HEK293 (cell line): ENCODE data around the gene PDGFA.

Experiments used
- CTCF ChIA-PET: fragments of 350-600 bp; formaldehyde crosslinking; extraction: SDS; loops from one replicate; lab custom pipeline; 2021; ENCODE audit warnings: antibody characterized with exemption; lab: Yijun Ruan, JAX
- POLR2A ChIA-PET: fragments of 300-600 bp; formaldehyde crosslinking; extraction: SDS; loops from one replicate; lab custom pipeline; 2020; ENCODE audit warnings: antibody characterized with exemption, inconsistent platforms; lab: Yijun Ruan, JAX
- H3K27ac ChIP-seq: fragments of 200-500 bp; sonication (Bioruptor generic); 2 replicates; pipeline ENCODE4 v1.5.1; 2014; ENCODE audit warnings: low read depth, low read length, control low read depth, inconsistent platforms; ENCODE audit errors: extremely low read depth
- H3K36me3 ChIP-seq, 2 experiments: fragments of 200-500 bp in 1 of 2; sonication (Bioruptor generic) in 1 of 2; 1 replicate in 1 of 2; 2 replicates in 1 of 2; pipeline ENCODE4 v1.5.1; 2014 to 2017; ENCODE audit warnings: inconsistent platforms in 2 of 2, low read length in 2 of 2; ENCODE audit not compliant: control insufficient read depth in 2 of 2, insufficient read depth in 1 of 2
- H3K4me1 ChIP-seq: fragments of 200-500 bp; sonication (Bioruptor generic); 2 replicates; pipeline ENCODE4 v1.5.1; 2014; ENCODE audit warnings: mild to moderate bottlenecking, low read length, inconsistent platforms; ENCODE audit not compliant: control insufficient read depth, insufficient read depth
- H3K4me3 ChIP-seq: 2 replicates; pipeline ENCODE4 v1.5.1; 2011; ENCODE audit warnings: low read depth, mild to moderate bottlenecking, control low read depth, low read length, moderate library complexity
- H3K9me3 ChIP-seq: fragments of 200-500 bp; sonication (Bioruptor generic); 2 replicates; pipeline ENCODE4 v1.5.1; 2014; ENCODE audit warnings: low read depth, low read length, inconsistent platforms; ENCODE audit not compliant: control insufficient read depth, insufficient read depth
- GLI2 ChIP-seq: fragments of 450-650 bp; formaldehyde crosslinking; IDR thresholded peaks from 2 replicates; pipeline ENCODE4; 2017; ENCODE audit warnings: missing biosample characterization, missing genetic modification characterization, low read depth, borderline replicate concordance
- KLF10 ChIP-seq: fragments of 450-650 bp; IDR thresholded peaks from 2 replicates; pipeline ENCODE4 v1.5.1; 2018; ENCODE audit warnings: missing biosample characterization, mild to moderate bottlenecking, missing genetic modification characterization
- KLF9 ChIP-seq: fragments of 450-650 bp; formaldehyde crosslinking; IDR thresholded peaks from 2 replicates; pipeline ENCODE4 v1.5.1; 2016; ENCODE audit warnings: missing biosample characterization, missing genetic modification characterization, low read depth
- OSR2 ChIP-seq: fragments of 450-650 bp; formaldehyde crosslinking; IDR thresholded peaks from 2 replicates; pipeline ENCODE4 v1.5.1; 2016; ENCODE audit warnings: missing biosample characterization, missing genetic modification characterization
- RBAK ChIP-seq: fragments of 450-650 bp; formaldehyde crosslinking; IDR thresholded peaks from 2 replicates; pipeline ENCODE4 v1.5.1; 2016; ENCODE audit warnings: missing biosample characterization, missing genetic modification characterization
- TCF7L2 ChIP-seq: IDR thresholded peaks from 2 replicates; pipeline ENCODE4 v1.6.1; 2011; ENCODE audit warnings: low read depth, mild to moderate bottlenecking, inconsistent platforms, low read length, moderate library complexity, borderline replicate concordance
- ZNF10 ChIP-seq: fragments of 450-650 bp; formaldehyde crosslinking; IDR thresholded peaks from 2 replicates; pipeline ENCODE4 v1.5.1; 2017; ENCODE audit warnings: missing biosample characterization, missing genetic modification characterization
- ZNF112 ChIP-seq: fragments of 450-650 bp; formaldehyde crosslinking; IDR thresholded peaks from 2 replicates; pipeline ENCODE4 v1.5.0; 2017; ENCODE audit warnings: missing biosample characterization, missing genetic modification characterization
- ZNF132 ChIP-seq: fragments of 450-650 bp; formaldehyde crosslinking; IDR thresholded peaks from 2 replicates; pipeline ENCODE4 v1.5.1; 2017; ENCODE audit warnings: missing biosample characterization, missing genetic modification characterization, borderline replicate concordance
- ZNF26 ChIP-seq: fragments of 450-650 bp; formaldehyde crosslinking; IDR thresholded peaks from 2 replicates; pipeline ENCODE4 v1.5.1; 2016; ENCODE audit warnings: missing biosample characterization, missing genetic modification characterization
- ZNF354C ChIP-seq: fragments of 450-650 bp; formaldehyde crosslinking; IDR thresholded peaks from 2 replicates; pipeline ENCODE4 v1.5.1; 2016; ENCODE audit warnings: missing biosample characterization, missing genetic modification characterization, low read depth, borderline replicate concordance
- ZNF362 ChIP-seq: fragments of 450-650 bp; formaldehyde crosslinking; IDR thresholded peaks from 2 replicates; pipeline ENCODE4 v1.5.1; 2016; ENCODE audit warnings: missing biosample characterization, missing genetic modification characterization
- ZNF398 ChIP-seq: fragments of 450-650 bp; formaldehyde crosslinking; IDR thresholded peaks from 2 replicates; pipeline ENCODE4 v1.5.1; 2017; ENCODE audit warnings: missing biosample characterization, missing genetic modification characterization
- ZNF501 ChIP-seq: fragments of 450-650 bp; formaldehyde crosslinking; IDR thresholded peaks from 2 replicates; pipeline ENCODE4 v1.5.1; 2016; ENCODE audit warnings: missing biosample characterization, missing genetic modification characterization
- ZNF521 ChIP-seq: fragments of 450-650 bp; formaldehyde crosslinking; IDR thresholded peaks from 2 replicates; pipeline ENCODE4 v1.5.1; 2017; ENCODE audit warnings: missing biosample characterization, mild to moderate bottlenecking, missing genetic modification characterization
- ZNF610 ChIP-seq: fragments of 450-650 bp; formaldehyde crosslinking; IDR thresholded peaks from 2 replicates; pipeline ENCODE4 v1.5.1; 2016; ENCODE audit warnings: missing biosample characterization, missing genetic modification characterization, borderline replicate concordance
- ZNF677 ChIP-seq: fragments of 450-650 bp; IDR thresholded peaks from 2 replicates; pipeline ENCODE4 v1.5.0; 2018; ENCODE audit warnings: missing biosample characterization, mild to moderate bottlenecking, missing genetic modification characterization, moderate library complexity
- ZSCAN18 ChIP-seq: fragments of 450-650 bp; formaldehyde crosslinking; IDR thresholded peaks from 2 replicates; pipeline ENCODE4 v1.5.1; 2016; ENCODE audit warnings: missing biosample characterization, missing genetic modification characterization

The PDGFA gene

GRCh38 chr7:549066-549890, 29.6 kb upstream of the PDGFA start:
- Histone ChIP-seq H3K9me3 (no peaks in the 10 kb centered on the region), H3K4me3 (no peak overlapping the region), H3K36me3 (no peaks in the 10 kb centered on the region), H3K27ac (no peak overlapping the region), H3K4me1 (no peaks in the 10 kb centered on the region)
- ChIA-PET POLR2A (no interaction called here), CTCF (no interaction called here)
- TF ChIP-seq ZSCAN18 (tag by site-specific recombination) (no peak), ZNF521 (no peak)

GRCh38 chr7:548401-548800, 28.8 kb upstream of the PDGFA start:
- H3K27ac ChIP-seq = no peak overlapping the region
- no peaks in the 10 kb centered on the region for H3K9me3 ChIP-seq
- no peak for TF ChIP-seq ZNF354C
- no peak for TF ChIP-seq ZNF501 (tag by site-specific recombination)
- TF ChIP-seq RBAK = no peak
- TF ChIP-seq GLI2 (tag by site-specific recombination) = no peak
- no peak for TF ChIP-seq KLF9 (tag by site-specific recombination)
- no peak for TF ChIP-seq TCF7L2
- TF ChIP-seq ZNF26 (tag by site-specific recombination) = no peak
- TF ChIP-seq ZNF10 (tag by site-specific recombination) = no peak
- no peak for TF ChIP-seq ZNF362 (tag by site-specific recombination)
- no peak for TF ChIP-seq ZNF610
- TF ChIP-seq ZNF132 (tag by site-specific recombination) = no peak
- TF ChIP-seq KLF10 (tag by site-specific recombination) = no peak
- no peak for TF ChIP-seq OSR2 (tag by site-specific recombination)
- TF ChIP-seq ZNF112 (tag by site-specific recombination) = no peak
- no peak for TF ChIP-seq ZNF398 (tag by site-specific recombination)
- TF ChIP-seq ZNF677 (tag by site-specific recombination) = no peak
- TF ChIP-seq, all 188 proteins: peak for 0
- Histone ChIP-seq H3K36me3 (no peaks in the 10 kb centered on the region), H3K4me1 (no peaks in the 10 kb centered on the region), H3K4me3 (no peak overlapping the region)
- CTCF ChIA-PET = no interaction called here
- POLR2A ChIA-PET = no interaction called here
